HG02759 (cell line): ENCODE data around the gene SLC48A1.

Experiments
- ATAC-seq: cut with Tn5 transposase; IDR thresholded peaks from one replicate; pipeline ENCODE4 v1.9.1; 2021; ENCODE audit warnings: mild to moderate bottlenecking, moderate library complexity; ENCODE audit not compliant: unreplicated experiment

Gene SLC48A1

DNA sequence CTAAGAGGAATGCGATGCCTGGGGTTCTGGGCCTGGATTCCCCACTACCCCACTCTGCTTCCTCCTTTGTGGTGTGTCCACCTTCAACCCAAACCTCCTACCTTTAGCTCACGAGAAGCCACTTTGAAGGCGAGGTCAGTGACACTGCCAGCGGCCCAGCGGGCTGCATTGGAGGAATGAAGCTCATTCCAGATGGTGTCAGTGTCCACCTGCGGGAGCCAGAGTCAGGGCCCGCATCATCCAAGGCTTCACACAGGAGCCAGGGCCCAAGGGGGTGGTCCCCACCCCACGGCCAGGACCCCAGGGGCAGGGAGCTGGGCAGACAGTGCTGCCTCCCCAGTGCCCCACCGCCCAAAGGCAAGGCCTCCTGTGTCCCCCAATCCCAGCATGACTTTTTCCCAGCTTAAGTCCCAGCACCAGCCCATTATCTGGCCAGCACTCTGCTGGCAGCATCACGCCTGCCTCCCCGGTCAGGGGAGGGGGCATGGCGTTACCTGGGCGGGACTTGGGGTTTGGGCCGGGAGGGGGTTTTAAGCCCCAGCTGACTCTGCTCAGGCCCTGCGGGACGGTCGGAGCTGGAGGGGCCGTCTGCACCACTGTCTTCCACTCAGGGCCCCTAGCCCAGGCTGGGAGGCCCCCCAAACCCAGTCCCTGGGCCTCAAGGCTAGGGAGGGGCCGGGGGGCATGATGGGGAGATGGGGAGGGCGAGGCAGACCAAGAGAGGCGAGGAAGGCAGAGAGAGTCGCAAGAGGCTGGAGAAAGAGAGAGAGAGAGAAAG is 16.9 kb downstream of the SLC48A1 start:
- no peak for ATAC-seq

DNA sequence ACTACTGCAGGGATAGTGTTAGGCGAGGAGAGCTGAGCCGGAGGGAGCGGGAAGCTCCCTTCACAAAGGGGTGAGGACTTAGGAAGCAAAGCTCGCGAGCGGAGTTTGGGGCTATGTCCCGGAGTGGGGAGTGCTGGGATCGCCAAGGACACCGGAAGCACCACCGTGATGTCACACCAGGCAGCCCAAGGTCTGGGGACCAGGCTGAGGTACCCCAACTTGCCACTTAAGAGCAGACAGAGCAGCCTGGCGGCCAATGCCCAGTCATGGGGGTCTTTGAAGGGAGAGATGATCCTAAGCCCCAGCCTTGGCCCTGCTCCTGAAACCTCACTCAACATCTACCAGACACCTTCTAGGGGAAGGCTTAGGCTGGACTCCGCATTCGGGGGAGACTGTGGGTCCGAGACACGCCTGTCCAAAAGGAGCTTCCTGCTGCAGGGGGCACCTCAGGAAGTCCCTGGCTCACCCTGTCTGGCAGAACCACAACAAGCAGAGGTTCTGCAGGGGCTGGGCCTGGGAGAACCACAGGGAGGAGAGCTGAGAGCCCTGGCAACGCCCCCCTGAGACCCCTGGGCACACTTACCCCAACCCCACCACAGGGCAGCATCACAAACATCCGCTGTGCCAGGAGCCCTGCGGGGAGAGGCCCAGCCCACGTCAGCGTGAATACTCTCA is 17.8 kb downstream of the SLC48A1 start:
- ATAC-seq = no peak

GRCh38 chr12:47791351-47791746 is 18.3 kb downstream of the SLC48A1 start:
- ATAC-seq = no peak

DNA sequence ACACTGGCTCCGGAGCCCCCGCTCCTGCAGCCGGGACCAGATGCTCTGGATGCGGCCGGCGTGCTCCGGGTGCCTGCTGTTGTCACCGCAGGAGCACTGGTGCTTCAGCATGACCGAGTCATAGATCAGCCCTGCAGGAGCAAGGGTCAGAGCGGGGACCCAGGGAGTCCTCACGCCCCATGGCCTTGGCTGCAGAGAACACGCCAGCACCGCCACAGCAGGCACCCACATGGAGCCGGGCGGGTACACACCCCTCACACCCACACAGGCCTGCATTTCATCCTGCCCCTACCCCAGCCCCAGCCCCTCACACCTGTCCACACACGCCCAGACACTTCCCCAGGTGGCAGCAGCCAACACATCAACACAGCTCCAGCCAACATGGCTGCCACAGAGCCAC is 18.8 kb downstream of the SLC48A1 start:
- no peak for ATAC-seq

- no peak for ATAC-seq
These were observed 20.1 kb downstream of the SLC48A1 start for GRCh38 chr12:47793015-47793681.

- no peak for ATAC-seq
These were observed 21.6 kb downstream of the SLC48A1 start for GRCh38 chr12:47794679-47795078.

GRCh38 chr12:47795121-47795813 is 22.2 kb downstream of the SLC48A1 start:
- ATAC-seq = no peak

DNA sequence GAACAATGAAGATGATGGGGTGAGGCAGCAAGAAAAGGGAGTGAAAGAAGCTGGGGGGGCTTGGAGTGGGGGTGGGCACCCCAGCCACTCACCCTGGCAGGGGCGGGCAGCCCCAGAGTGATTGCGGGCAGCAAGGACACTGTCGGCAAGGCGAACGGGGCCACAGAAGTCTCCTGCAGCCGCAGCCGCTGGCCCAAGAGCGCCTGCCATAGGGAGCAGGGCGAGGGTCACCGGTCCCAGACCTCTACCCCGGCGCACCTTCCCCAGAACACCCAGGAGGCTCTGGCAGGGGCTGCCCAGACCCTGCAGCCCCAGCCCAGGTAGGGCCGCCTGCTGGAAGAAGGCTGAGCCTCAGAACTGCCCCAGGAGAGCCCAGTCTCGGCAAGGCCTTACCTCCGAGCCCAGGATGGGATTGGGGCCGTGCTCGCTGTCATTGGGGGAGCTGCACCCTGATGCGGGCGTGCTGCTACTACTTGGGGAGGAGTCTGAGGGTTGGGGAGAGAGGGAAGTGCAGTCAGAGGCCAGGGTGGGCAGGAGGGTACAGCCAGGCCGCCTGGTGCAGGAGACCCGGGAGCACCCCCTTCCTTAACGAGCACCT is 22.9 kb downstream of the SLC48A1 start:
- ATAC-seq = no peak

GRCh38 chr12:47797441-47797840 is 24.4 kb downstream of the SLC48A1 start:
- ATAC-seq = no peak

DNA sequence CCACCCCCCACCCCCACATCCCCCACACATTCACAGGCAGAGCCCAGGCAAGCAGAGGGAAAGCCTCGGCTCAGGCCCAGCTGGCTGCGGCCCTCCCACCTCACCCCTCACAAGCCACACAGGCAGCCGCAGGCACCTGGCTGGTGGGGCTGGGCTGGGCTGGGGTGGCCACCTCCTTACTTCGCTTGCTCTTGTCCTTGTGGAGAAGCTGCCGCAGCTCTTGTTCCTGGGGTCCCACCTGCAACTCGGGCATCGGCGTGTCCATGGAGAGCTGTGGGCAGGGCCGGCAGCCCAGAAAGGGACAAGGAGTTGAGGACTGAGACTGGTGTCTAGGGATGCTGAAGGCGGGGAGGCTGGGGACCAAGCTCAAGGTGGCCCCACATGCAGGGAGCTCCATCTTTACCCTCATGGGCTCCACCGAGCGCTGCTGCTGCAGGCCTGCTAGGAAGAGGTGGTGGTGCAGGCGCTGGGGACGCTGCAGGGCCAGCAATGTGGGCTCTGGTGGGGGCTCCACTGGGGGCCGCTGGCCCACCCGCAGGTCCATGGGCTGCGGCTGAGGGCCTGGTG is 25.4 kb downstream of the SLC48A1 start:
- ATAC-seq = no peak

- no peak for ATAC-seq
These were observed 26.4 kb downstream of the SLC48A1 start for GRCh38 chr12:47799357-47799955.

- no peak for ATAC-seq
These were observed 27.5 kb downstream of the SLC48A1 start for GRCh38 chr12:47800582-47800981.

GRCh38 chr12:47801170-47801903 is 28.3 kb downstream of the SLC48A1 start:
- ATAC-seq = no peak

- ATAC-seq = no peak
These were observed 28.8 kb downstream of the SLC48A1 start for GRCh38 chr12:47801904-47802246.

DNA sequence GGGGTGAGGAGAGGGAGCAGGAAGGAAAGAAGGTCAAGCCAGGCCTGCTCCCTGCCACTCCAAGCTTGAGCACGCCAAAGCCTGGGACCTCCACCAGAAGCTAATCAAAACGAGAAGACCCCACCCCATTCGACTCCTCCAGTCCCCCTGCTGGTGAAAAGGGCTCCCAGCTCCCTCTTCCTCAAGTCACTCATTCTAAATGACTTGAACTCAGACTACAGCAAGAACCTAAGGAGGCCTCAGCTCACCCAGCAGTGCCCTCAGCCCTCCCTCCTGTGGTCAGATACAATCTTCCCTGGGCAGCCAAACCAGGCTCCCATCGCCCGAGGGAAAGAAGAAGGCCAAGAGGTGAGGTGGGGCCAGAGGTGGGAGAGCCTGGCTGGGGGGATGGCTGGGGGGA is 29.3 kb downstream of the SLC48A1 start:
- no peak for ATAC-seq

GRCh38 chr12:47803191-47803875 is 30.3 kb downstream of the SLC48A1 start:
- ATAC-seq = no peak

- no peak for ATAC-seq
These were observed 31.1 kb downstream of the SLC48A1 start for GRCh38 chr12:47804171-47804570.

DNA sequence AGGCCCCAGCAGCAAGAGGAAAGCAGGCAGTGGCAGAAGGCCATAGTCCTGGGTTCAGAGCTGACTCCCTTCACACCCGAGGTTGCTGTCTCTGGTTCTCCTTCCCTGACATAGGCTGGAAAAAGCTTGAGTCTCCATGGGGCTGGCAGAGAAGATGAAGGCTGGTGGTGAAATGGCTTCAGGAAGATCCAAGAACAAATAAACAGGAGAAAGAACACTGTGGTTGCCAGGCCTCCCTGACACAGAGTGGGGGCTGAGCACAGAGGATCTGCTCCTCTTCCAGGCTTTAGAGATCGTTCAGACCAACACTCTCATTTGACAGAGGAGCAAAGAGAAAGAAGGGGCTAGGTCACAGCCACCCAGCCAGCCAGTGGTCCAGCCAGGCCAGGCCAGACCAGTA is 32.4 kb downstream of the SLC48A1 start:
- no peak for ATAC-seq

GRCh38 chr12:47807338-47807737 is 34.3 kb downstream of the SLC48A1 start:
- no peak for ATAC-seq
